ENCODE results near the gene CAMKK2.
"Not testable (repeated sequence)": the region's sequence is repeated elsewhere in the genome, so short reads cannot be mapped to it uniquely, and the experiment has no call there.

The CAMKK2 gene

DNA sequence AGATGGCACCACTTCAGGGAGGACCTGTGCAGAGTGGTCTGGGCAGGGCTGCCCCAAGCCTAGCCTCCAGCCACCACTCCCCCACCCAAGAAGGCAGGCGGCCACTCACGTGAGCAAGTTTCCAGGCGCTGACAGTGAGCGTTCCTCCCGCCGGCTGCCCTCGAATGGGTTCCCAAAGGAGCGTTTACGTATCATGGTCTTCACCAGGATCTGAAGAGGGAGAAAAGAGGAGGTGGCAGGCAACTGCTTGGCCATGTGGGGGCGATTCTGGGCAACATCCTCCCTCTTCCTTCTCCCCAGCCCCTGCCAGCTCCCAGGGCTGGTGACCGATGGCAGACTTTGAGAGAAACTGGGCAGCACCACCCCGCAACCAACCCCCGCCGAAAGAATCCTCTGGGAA lies 51.5 kb downstream of the CAMKK2 start:
- DNase-seq: no peak

DNA sequence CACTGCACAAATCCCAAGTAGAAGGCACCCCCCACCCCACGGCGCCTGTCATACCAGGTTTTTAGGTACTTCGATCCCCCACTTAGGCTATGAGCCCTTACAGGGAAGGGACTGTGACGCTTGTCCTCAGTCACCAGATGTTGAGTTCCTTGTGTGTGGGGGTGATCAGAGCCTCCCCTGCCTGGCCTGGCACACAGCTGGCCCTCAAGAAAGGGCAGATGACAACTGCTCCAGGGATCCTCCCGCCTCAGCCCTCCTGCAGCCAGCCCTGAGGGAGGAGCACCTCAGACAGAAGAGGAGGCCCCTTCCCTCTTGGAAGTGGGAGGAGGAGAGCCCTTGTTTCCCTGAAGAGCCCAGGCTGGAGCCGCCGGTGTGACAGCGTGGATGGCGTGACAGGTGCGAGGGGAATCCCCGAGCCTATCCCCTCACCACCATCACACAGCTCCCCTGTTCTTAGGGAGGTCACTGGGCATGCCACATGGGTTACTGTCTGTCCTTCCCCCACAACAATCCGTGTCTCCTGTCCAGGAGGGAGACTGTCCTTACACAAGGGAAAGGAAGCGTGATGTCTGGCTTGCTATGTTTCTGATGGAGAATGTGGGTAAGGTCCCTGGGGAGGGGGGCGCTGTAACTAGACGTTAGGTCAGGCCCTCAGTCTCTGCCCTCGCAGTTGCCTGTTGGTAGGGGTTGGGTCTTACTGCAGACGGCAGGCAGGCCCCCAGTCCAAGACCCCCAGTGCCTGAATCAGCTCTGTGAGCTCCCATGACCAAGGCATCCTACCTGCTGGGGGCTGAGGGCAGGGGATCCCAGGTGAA lies 55.1 kb downstream of the CAMKK2 start:
- no peak for DNase-seq

DNA sequence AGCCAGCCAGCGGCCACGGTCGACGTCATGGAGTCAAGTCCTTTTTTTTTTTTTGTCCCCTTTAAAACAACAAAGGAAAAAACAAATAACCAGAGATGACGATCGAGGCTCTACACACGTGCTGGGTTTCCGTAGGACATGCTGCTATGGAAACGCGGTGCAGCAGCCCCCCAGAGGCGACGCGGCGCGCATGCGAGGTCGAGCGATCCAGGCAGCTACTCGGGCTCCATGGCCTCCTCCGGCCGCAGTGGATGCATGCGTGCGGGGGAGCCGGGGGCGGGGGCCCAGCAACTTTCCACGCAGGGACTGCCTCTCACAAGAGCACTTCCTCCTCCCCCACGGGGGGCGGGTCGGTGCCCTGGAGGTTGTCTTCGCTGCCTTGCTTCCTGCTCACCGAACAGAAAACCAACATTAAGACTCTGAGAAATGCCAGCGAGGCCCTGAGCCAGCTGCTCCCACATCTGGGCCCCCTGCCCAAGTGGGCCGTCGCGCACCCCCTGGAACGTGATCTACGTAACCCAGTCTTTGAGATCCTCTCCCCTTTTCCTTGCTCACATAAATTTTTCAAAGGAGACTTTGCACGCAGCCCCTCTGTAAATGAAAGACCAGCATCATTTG lies 55.9 kb downstream of the CAMKK2 start:
- DNase-seq: peak in 7 of 14 donors; percentile 7 to 49 (median 15)

DNA sequence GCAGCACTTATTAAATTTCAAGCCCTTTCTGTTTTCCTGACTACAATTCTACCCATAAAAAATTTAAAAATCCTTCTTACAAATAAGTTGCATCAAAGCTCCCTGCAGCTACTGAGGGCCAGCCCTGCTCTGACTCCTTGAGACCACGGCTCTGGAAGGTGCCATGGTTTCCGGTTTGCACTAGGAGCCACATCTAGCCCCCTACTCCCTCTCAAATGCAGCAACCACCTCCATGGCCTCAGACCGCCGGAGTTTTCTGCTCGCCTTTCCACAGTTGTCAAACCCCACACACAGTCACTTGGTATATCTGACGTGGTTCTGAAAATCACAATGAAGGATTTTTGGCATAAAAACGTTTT lies 56.5 kb downstream of the CAMKK2 start:
- no peak for DNase-seq

DNA sequence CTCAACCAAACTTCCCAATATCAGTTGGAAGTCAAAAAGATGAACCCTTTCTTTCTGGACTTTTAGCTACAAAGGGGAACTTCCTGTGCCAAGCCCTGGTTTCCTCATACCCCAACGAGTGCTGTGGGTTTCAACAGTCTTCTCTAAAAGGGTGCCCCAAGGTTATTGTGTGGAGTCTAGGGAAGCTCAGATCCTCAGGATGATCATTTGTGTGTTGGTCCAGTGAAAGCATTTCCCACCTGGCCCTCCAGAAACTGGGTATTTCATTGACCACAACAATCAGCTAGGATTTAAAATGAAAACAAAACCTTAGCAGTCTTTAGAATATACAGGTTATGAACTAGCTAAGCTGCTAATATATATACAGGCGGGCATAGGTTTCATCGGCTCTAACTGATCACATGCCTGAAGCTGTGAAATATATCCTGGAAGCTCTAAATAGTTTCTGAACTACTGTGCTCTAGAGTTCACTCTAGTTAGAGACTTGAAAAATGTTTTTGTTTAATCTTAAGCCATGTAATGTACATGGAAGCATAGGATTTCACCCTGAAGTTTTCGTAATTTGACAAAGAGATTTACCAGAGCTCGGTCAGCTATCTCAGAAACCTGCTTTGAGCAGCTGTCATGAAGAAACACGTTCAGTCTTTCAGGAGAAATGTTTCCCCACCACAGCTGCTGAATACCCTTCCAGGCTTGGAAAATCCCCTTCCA lies 57.0 kb downstream of the CAMKK2 start:
- DNase-seq: no peak

DNA sequence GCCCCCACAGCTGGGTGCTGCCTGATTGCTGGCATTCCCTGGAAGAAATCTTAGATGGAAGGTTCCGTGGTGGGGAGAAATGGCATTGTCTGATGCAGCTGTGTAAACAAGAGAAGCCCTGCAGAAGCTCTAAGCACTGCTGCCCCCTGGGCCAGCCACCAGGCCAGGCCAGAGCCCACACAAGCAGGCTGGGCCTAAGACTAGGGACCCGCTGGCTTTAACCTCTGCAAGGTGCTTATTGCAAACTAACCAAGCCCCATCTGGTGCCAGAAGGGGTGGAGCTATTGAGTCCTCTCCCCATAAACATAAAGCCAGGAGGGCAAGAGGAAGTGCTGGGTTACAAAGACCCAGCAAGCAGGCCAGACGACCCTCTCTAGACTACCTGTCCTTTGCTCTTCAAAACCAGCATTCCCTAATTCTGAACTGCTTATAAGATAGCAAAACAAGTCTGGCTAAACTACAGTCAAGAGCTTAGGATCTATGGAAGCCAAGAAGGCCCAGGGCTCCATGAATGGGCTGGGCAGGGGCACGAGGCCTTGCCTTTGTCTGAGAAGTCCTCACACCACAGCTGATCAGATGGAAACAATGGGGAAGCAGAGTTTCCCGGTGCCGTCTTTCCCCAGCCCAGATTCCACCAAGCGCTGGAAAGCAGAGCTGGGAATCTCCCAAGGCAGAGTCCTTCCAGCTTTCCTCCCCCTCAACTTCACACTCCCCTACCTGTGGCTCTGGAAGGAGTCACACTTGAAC lies 57.7 kb downstream of the CAMKK2 start:
- peak in 2 of 14 donors; percentile 10 to 11 for DNase-seq

DNA sequence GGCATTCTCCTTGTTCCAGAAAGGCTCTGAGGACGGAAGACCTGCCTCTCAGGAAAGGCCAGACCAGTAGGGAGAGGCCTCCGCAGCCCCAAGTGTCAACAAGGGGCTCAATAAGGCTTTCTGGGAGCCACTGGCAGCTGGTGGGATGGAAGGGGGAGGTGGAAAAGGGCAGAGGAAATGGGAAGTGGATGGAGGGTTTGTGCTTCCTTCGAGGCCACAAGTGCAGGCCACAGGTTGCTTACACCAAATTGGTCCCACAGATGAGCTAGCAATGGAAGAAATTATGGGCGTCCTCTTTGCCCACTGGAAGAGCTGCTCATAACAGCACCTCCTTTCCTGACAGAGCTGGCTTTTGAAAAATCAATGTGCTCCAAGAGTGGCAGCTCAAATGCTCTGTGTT lies 58.4 kb downstream of the CAMKK2 start:
- no peak for DNase-seq

DNA sequence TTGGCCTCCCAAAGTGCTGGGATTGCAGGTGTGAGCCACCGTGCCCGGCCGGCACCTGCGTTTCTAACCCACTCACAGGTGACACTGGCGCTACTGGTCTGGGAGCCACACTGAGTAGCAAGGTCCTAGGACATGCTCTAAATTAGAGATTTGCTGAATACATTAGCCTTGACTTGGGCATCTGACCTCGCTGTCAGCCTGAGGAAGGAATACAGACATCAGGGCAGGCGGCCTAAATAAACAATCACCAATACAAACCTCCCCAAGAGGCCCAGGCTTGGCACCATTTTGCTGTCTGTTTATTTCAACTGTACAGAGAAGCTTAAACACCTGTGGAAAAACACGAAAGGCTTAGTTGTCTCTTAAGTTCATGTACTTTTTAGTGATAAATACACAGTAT lies 59.1 kb downstream of the CAMKK2 start:
- DNase-seq: no peak

DNA sequence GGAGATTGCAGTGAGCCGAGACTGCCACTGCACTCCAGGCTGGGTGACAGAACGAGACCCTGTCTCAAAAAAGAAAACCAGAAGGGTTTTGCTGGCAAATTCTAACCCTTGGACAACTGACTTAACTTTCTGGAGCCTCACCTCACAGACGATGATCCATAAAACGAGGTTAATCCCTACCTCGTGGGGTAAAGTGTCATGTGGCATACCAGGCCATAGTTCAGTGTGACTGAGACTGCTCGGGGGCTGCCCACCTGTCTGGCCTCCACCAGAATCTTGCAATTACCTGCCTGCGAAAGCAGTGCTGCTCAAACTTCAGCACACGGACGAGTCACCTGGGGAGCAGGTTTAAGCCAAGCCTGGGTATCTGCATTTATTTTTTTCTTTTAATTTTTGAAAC lies 59.7 kb downstream of the CAMKK2 start:
- DNase-seq: no peak

DNA sequence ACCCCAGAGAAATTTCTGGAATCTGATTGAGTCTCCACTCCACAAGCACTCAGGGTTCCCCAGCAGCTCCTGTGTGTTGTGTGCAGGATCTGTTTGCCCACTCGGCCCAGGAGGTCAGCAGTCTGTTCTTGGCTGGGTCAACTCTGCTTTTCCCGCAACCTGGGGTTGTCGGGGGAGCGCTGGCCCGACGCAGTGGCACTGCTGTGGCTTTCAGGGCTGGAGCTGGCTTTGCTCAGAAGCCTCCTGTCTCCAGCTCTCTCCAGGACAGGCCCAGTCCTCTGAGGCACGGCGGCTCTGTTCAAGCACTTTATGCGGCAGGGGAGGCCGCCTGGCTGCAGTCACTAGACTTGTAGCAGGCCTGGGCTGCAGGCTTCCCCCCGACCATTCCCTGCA lies 62.9 kb downstream of the CAMKK2 start:
- peak in 2 of 14 donors; percentile 20 to 26 for DNase-seq

DNA sequence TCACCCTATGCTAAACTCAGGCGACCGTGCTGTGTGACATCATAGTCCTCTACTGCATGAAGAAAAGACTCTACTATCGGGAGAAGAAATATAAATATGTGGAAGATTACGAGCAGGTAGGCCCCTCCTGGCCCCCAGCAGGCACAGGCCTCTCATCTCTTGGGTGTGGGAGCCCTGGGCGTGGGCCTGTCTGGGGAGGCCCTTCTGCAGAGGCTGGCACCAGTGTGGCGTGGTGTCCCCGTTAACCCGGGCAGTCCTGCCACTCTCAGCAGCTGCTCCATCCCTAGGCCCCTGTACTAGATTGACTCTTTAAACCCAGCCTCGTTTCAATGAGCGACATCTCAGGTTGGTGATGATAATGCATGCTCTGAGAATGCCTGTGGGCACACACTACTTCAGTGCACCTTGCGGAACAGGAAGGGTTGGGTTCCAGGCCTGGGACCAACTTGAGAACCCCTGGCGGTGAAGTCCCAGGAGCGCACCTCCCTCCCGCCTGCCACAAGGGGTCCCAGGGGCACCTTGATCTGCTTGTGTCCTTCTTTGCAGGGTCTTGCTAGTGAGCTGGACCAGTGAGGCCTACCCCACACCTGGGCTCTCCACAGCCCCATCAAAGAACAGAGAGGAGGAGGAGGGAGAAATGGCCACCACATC lies 63.4 kb downstream of the CAMKK2 start:
- no peak for DNase-seq

DNA sequence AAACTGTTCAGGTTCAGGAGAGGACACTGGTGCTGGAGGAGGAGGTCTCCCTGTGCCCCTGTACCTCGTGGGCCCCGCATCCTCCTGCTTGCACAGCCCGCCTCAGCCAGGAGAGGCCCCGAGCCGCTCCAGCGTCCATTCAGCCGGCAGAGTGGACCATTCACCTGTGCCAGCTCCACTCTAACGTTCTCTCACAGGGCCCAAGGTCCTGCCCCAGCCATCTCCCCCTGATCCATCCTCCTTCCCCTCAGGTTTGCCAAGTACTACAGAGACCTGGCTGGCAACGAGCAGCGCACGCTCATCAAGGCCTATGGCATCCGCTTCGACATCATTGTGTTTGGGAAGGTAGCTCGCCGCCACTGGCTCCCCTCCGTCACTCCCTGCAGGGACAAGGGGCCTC lies 64.3 kb downstream of the CAMKK2 start:
- peak in 1 of 14 donors; percentile 27 for DNase-seq

DNA sequence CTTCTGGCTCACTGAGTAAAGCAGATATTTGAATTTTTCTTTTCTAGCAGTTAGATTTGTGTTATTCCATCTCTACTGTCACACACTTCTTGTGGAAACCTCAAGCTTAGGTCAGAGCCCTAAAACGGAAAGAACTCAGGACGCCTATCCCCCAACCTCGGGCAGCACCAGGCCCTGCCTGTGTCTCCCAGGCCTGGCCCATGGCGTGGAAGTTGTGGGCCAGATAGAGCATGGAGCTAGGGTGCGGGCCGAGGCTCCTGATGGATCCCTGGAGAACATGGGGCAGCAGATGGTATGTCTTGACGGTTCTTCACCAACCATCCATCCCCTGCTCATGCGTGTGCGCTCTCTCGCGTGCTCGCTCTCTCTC lies 66.0 kb downstream of the CAMKK2 start:
- DNase-seq: no peak

DNA sequence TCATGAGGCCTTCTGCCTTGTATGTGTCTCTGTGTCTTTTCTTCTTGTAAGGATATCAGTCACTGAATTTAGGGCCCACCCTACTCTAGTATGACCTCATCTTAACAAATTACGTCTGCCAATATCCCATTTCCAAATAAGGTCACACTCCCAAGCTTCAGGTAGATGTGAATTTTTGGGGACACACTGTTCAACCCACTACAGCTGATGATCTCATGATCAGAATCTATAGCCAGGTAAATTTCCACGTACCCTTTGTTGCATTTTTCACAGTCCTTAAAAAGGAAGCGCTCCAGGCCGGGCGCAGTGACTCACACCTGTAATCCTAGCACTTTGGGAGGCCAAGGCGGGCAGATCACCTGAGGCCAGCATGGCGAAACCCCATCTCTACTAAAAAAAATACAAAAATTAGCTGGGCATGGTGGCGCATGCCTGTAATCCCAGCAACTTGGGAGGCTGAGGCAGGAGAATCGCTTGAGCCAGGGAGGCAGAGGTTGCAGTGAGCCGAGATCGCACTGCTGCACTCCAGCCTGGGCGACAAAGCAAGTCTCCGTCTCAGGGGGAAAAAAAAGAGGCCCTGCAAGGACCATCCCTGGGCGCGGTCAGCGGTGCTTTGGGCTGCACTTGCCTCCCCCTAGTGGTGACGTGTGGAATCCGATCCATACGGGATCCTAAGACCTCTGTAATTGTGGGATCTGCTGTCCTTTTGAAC lies 66.5 kb downstream of the CAMKK2 start:
- DNase-seq: peak in 11 of 14 donors; percentile 7 to 70 (median 32)

DNA sequence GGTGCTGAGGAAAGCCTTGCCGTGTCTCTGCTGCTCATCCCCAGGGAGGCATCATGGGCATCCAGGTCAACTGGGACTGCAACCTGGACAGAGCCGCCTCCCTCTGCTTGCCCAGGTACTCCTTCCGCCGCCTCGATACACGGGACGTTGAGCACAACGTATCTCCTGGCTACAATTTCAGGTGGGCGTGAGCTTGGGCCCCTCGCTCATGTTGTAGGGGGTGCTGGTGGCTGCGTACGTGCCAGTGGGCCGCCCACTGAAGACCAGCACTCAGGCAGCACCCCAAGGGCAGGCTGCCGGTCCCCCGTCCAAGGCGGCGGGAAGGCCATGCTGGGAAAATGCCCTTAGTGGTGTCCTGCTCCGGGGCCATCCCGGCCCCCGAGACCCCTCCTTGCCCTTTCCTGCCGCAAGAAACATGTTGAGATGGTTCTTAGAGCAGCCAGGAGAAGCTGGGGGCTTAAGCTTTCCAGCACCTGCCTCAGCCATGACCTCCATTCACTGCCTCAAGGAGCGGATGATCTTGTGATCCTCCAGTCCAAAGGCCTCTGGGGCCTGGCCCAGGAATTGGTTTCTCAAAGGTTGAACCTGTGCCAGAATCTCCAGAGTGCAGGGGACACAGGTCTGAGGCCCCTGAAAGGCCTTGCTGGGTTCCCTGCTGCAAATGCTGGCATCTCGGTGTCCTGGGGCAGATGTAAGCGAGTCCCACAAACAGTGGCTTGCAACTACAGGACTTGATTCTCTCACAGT lies 67.4 kb downstream of the CAMKK2 start:
- no peak for DNase-seq

DNA sequence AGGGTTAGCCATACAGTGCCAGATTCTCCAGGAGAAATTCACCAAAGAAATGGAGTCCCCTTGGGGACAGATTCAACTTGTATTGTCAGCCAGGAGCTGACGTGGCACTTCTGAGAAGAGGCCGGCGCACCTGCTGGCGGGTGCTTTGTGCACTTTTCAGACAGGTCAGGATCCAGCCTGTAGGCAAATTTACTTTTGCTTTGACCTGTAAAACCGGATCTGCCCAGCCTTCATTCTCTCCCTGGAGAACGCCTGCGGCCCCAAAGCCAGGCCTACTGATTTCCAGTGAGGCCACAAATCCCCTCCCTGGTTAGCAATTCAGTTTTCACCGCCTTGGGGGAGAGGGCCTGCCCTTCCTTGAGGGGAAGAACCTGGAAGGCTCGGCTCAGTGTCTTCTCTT lies 69.2 kb downstream of the CAMKK2 start:
- no peak for DNase-seq

DNA sequence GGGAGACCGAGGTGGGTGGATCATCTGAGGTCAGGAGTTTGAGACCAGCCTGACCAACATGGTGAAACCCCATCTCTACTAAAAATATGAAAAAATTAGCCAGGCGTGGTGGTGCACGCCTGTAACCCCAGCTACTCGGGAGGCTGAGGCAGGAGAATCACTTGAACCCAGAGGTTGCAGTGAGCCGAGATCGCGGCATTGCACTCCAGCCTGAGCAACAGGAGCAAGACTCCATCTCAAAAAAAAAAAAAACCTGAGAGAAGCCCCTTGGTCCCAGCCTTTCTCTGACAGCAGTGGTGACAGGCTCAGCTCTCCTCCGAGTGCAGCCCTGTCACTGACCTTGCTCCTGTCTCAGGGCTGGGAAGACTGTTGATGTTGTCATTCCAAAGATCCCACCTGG lies 69.6 kb downstream of the CAMKK2 start:
- DNase-seq: not testable (repeated sequence)

DNA sequence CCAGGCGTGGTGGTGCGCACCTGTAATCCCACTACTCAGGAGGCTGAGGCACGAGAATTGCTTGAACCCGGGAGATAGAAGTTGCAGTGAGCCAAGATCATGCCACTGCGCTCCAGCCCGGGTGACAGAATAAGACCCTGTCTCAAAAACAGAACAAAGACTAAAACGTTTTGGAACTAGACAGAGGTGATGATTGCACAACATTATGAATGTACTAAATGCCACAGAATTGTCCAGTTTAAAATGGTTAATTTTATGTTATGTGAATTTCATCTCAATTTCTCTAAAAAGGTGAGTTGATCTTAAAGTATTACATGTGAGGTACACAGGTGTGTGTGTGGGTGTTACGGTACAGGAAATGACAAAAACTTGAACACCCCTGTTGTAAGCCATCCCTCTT lies 70.1 kb downstream of the CAMKK2 start:
- DNase-seq: no peak

DNA sequence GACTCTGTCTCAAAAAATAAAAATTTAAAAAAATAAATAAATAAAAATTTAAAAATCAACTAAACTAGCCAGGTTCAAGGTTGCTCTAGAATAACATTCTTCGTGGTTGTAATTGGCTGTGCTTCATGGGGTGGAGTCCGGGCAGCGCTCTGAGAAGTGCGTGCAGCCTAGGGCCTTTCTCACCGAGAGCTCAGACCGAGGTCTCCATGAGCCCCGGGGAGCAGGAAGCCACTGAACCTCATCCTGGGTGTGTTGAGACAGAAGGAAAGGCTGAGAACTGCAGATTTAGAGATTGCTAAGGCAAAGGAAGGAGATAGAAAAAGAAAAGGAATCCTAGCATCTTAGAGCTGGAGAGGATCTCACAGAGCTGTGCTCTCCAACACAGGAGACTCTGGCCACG lies 71.9 kb downstream of the CAMKK2 start:
- no peak for DNase-seq

DNA sequence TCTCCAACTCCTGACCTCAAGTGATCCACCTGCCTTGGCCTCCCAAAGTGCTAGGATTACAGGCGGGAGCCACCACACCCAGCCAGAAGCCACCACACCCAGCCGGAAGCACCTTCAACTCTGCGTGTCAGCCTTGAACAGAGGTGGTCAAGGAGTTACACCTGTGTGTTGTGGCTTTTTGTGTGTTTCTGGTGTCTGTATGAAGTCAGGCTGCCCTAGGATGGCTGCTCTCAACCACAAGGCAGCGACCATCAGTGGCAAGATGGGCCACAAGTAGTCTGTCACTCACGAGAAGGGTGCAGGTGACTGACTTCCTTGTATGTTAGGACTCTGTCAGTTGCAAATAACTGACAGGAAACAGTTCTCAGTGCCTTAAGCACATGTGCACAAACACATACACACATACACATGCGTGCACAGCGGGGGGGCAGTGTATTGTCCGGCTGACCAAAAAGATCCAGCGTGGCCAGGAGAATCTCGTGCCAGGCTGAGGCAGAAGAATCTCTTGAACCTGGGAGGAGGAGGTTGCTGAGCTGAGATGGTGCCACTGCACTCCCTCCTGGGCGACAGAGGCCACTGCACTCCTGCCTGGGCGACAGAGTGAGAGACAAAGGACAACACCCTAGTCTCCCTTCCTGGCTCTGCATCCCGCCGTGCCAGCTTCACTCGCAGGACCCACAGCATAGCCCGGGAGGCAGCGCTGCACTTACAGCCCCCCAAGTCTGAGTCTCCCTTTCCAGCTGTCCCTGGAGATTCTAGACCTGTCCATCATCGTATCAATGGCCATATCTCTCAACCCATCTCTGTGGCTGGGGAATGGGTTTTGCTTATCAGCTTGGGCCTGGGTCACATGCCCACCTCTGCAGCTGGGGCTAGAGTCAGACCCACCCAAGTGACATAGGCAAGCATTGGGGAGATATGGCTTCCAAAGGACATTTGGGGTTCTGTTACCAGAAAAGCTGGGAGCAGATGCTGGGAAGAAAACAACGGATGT lies 72.9 kb downstream of the CAMKK2 start:
- peak in 1 of 14 donors; percentile 68 for DNase-seq

All from C1 segment of cervical spinal cord (tissue), 14 donors.